ENCODE data around the gene PACS2. TPM values are rescaled to one million over a fixed set of nuclear protein-coding genes. Genes with fewer than 3 reads are reported as not detected.
A peak's percentile ranks its signal among the peaks of the same experiment; 100 is the strongest.

PACS2 gene
- total and polyA plus RNA-seq, 5 donors from 2014 or later: 0.72 to 64.0 (median 2.1) TPM

- ATAC-seq (ENCODE audit: low read depth in 2 of 2) (no peak), DNase-seq (no peak)
- no peak overlapping the region for H3K27ac ChIP-seq (ENCODE audit: insufficient read depth, low read length, poor library complexity, severe bottlenecking)
Observed at GRCh38 chr14:105388976-105389375, 74.4 kb downstream of the PACS2 start.

GRCh38 chr14:105389534-105389933, 75.0 kb downstream of the PACS2 start:
- Histone ChIP-seq H3K9me3 (ENCODE audit: control insufficient read depth in 2 of 2, low read length in 2 of 2) (no peaks in the 10 kb centered on the region), H3K4me1 (ENCODE audit: control insufficient read depth, insufficient read depth, low read length, poor library complexity, severe bottlenecking) (no peaks in the 10 kb centered on the region), H3K27ac (ENCODE audit: insufficient read depth, low read length, poor library complexity, severe bottlenecking) (no peak overlapping the region), H3K27me3 (ENCODE audit: control insufficient read depth, insufficient read depth, low read length) (no peaks in the 10 kb centered on the region), H3K4me3 (ENCODE audit: low read depth, low read length) (no peak overlapping the region), H3K36me3 (ENCODE audit: control insufficient read depth, insufficient read depth, low read length) (no peaks in the 10 kb centered on the region)
- Mint-ChIP-seq H3K36me3 (peaks cover under 1% of the 10 kb centered on the region), H3K4me1 (peaks cover 0 to 8% (median 1%) of the 10 kb centered on the region in 4 donors), H3K4me3 (no peak overlapping the region), H3K9me3 (no peaks in the 10 kb centered on the region), H3K27me3 (no peaks in the 10 kb centered on the region), H3K27ac (no peak overlapping the region)
- DNase-seq: no peak
- no peak for ATAC-seq (ENCODE audit: low read depth in 2 of 2)

More at GRCh38 chr14:105388976-105389375, 74.4 kb downstream of the PACS2 start:
- H3K27ac Mint-ChIP-seq: no peak overlapping the region
- H3K27me3 Mint-ChIP-seq: no peaks in the 10 kb centered on the region
- peaks cover 0 to 8% (median 1%) of the 10 kb centered on the region in 4 donors for H3K4me1 Mint-ChIP-seq
- H3K9me3 Mint-ChIP-seq: no peaks in the 10 kb centered on the region
- Histone ChIP-seq H3K4me1 (ENCODE audit: control insufficient read depth, insufficient read depth, low read length, poor library complexity, severe bottlenecking) (no peaks in the 10 kb centered on the region), H3K36me3 (ENCODE audit: control insufficient read depth, insufficient read depth, low read length) (peaks cover under 1% of the 10 kb centered on the region), H3K27me3 (ENCODE audit: control insufficient read depth, insufficient read depth, low read length) (no peaks in the 10 kb centered on the region), H3K9me3 (ENCODE audit: control insufficient read depth in 2 of 2, low read length in 2 of 2) (no peaks in the 10 kb centered on the region), H3K4me3 (ENCODE audit: low read depth, low read length) (no peak overlapping the region)
- H3K4me3 Mint-ChIP-seq: no peak overlapping the region
- no peaks in the 10 kb centered on the region for H3K36me3 Mint-ChIP-seq

- Histone ChIP-seq H3K36me3 (ENCODE audit: control insufficient read depth, insufficient read depth, low read length) (no peaks in the 10 kb centered on the region), H3K4me1 (ENCODE audit: control insufficient read depth, insufficient read depth, low read length, poor library complexity, severe bottlenecking) (no peaks in the 10 kb centered on the region), H3K9me3 (ENCODE audit: control insufficient read depth in 2 of 2, low read length in 2 of 2) (no peaks in the 10 kb centered on the region), H3K27me3 (ENCODE audit: control insufficient read depth, insufficient read depth, low read length) (no peaks in the 10 kb centered on the region), H3K4me3 (ENCODE audit: low read depth, low read length) (no peak overlapping the region), H3K27ac (ENCODE audit: insufficient read depth, low read length, poor library complexity, severe bottlenecking) (no peak overlapping the region)
- Mint-ChIP-seq H3K9me3 (no peaks in the 10 kb centered on the region), H3K27ac (peak overlapping the region in 1 of 3 donors; percentile 79), H3K36me3 (peaks cover 4% of the 10 kb centered on the region), H3K4me1 (peaks cover 0 to 8% (median 1%) of the 10 kb centered on the region in 4 donors), H3K27me3 (no peaks in the 10 kb centered on the region), H3K4me3 (no peak overlapping the region)
- DNase-seq: peak in 1 of 3 donors; percentile 70
- peak; percentile 24 to 27 for ATAC-seq (ENCODE audit: low read depth in 2 of 2)
Observed at GRCh38 chr14:105389976-105390848, 75.7 kb downstream of the PACS2 start.

- Mint-ChIP-seq H3K36me3 (peaks cover 4% of the 10 kb centered on the region), H3K9me3 (no peaks in the 10 kb centered on the region), H3K27me3 (no peaks in the 10 kb centered on the region), H3K4me3 (no peak overlapping the region), H3K4me1 (peaks cover 0 to 8% (median 1%) of the 10 kb centered on the region in 4 donors), H3K27ac (no peak overlapping the region)
- no peaks in the 10 kb centered on the region for H3K36me3 ChIP-seq (ENCODE audit: control insufficient read depth, insufficient read depth, low read length)
- no peaks in the 10 kb centered on the region for H3K4me1 ChIP-seq (ENCODE audit: control insufficient read depth, insufficient read depth, low read length, poor library complexity, severe bottlenecking)
- no peaks in the 10 kb centered on the region for H3K9me3 ChIP-seq (ENCODE audit: control insufficient read depth in 2 of 2, low read length in 2 of 2)
- H3K27ac ChIP-seq (ENCODE audit: insufficient read depth, low read length, poor library complexity, severe bottlenecking): no peak overlapping the region
- no peaks in the 10 kb centered on the region for H3K27me3 ChIP-seq (ENCODE audit: control insufficient read depth, insufficient read depth, low read length)
- H3K4me3 ChIP-seq (ENCODE audit: low read depth, low read length): no peak overlapping the region
- DNase-seq (no peak), ATAC-seq (ENCODE audit: low read depth in 2 of 2) (no peak)
Observed at GRCh38 chr14:105390849-105391500, 76.4 kb downstream of the PACS2 start.

GRCh38 chr14:105391541-105391940, 77.0 kb downstream of the PACS2 start:
- no peak for ATAC-seq (ENCODE audit: low read depth in 2 of 2)
- Histone ChIP-seq H3K27ac (ENCODE audit: insufficient read depth, low read length, poor library complexity, severe bottlenecking) (no peak overlapping the region), H3K27me3 (ENCODE audit: control insufficient read depth, insufficient read depth, low read length) (no peaks in the 10 kb centered on the region), H3K4me1 (ENCODE audit: control insufficient read depth, insufficient read depth, low read length, poor library complexity, severe bottlenecking) (no peaks in the 10 kb centered on the region), H3K36me3 (ENCODE audit: control insufficient read depth, insufficient read depth, low read length) (no peaks in the 10 kb centered on the region), H3K4me3 (ENCODE audit: low read depth, low read length) (no peak overlapping the region), H3K9me3 (ENCODE audit: control insufficient read depth in 2 of 2, low read length in 2 of 2) (no peaks in the 10 kb centered on the region)
- no peaks in the 10 kb centered on the region for H3K9me3 Mint-ChIP-seq
- H3K4me1 Mint-ChIP-seq: peaks cover 0 to 8% (median 1%) of the 10 kb centered on the region in 4 donors
- H3K27ac Mint-ChIP-seq: no peak overlapping the region
- no peak overlapping the region for H3K4me3 Mint-ChIP-seq
- H3K27me3 Mint-ChIP-seq: no peaks in the 10 kb centered on the region
- DNase-seq: no peak
- peaks cover 4% of the 10 kb centered on the region for H3K36me3 Mint-ChIP-seq

- Histone ChIP-seq H3K4me3 (ENCODE audit: low read depth, low read length) (no peak overlapping the region), H3K4me1 (ENCODE audit: control insufficient read depth, insufficient read depth, low read length, poor library complexity, severe bottlenecking) (peaks cover 2% of the 10 kb centered on the region), H3K27me3 (ENCODE audit: control insufficient read depth, insufficient read depth, low read length) (no peaks in the 10 kb centered on the region), H3K27ac (ENCODE audit: insufficient read depth, low read length, poor library complexity, severe bottlenecking) (no peak overlapping the region), H3K36me3 (ENCODE audit: control insufficient read depth, insufficient read depth, low read length) (no peaks in the 10 kb centered on the region), H3K9me3 (ENCODE audit: control insufficient read depth in 2 of 2, low read length in 2 of 2) (no peaks in the 10 kb centered on the region)
- no peak overlapping the region for H3K4me3 Mint-ChIP-seq
- H3K36me3 Mint-ChIP-seq: peaks cover 4% of the 10 kb centered on the region
- no peak for DNase-seq
- H3K9me3 Mint-ChIP-seq: no peaks in the 10 kb centered on the region
- no peak for ATAC-seq (ENCODE audit: low read depth in 2 of 2)
- no peaks in the 10 kb centered on the region for H3K27me3 Mint-ChIP-seq
- H3K4me1 Mint-ChIP-seq: peaks cover 0 to 8% (median 1%) of the 10 kb centered on the region in 4 donors
- no peak overlapping the region for H3K27ac Mint-ChIP-seq
Observed at GRCh38 chr14:105392131-105393090, 77.9 kb downstream of the PACS2 start.

- DNase-seq (no peak), ATAC-seq (ENCODE audit: low read depth in 2 of 2) (no peak)
- no peaks in the 10 kb centered on the region for H3K27me3 Mint-ChIP-seq
- peaks cover 4% of the 10 kb centered on the region for H3K36me3 Mint-ChIP-seq
- H3K9me3 Mint-ChIP-seq: peaks cover 0 to 2% (median 0%) of the 10 kb centered on the region in 7 donors
- H3K4me3 Mint-ChIP-seq: no peak overlapping the region
- peaks cover 9% of the 10 kb centered on the region for H3K4me1 ChIP-seq (ENCODE audit: control insufficient read depth, insufficient read depth, low read length, poor library complexity, severe bottlenecking)
- no peak overlapping the region for H3K4me3 ChIP-seq (ENCODE audit: low read depth, low read length)
- H3K27ac Mint-ChIP-seq: no peak overlapping the region
- no peaks in the 10 kb centered on the region for H3K9me3 ChIP-seq (ENCODE audit: control insufficient read depth in 2 of 2, low read length in 2 of 2)
- H3K27me3 ChIP-seq (ENCODE audit: control insufficient read depth, insufficient read depth, low read length): no peaks in the 10 kb centered on the region
- H3K4me1 Mint-ChIP-seq: peaks cover 0 to 8% (median 4%) of the 10 kb centered on the region in 4 donors
- no peaks in the 10 kb centered on the region for H3K36me3 ChIP-seq (ENCODE audit: control insufficient read depth, insufficient read depth, low read length)
- H3K27ac ChIP-seq (ENCODE audit: insufficient read depth, low read length, poor library complexity, severe bottlenecking): no peak overlapping the region
Observed at GRCh38 chr14:105393151-105393550, 78.6 kb downstream of the PACS2 start.

Measured in CD4-positive, CD25-positive, alpha-beta regulatory T cell (primary cell).